ENCODE results near the gene TRERF1.

The TRERF1 gene

GRCh38 chr6:42359021-42359420, 92.7 kb downstream of the TRERF1 start:
- TF ChIP-seq CTCF (IDR thresholded peaks at IDR 0.05): no peak

DNA sequence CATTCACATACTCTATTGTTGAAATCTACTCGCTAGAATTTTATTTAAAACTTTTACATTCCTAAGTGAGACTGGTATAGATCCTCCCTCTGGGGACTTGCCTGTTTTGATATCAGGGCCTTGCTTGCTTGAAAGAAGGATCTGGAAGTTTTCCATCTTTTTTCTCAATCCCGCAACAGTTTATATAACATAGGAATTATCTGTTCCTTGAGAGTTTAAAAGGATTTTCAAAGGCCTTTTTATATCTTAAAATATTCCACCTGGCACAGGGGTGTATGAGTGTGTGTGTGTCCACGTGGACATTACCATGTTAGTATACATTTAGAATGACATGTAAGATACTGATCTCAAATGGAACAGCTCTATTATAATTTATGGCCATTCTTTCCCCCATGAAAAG, 96.3 kb downstream of the TRERF1 start:
- no peak for TF ChIP-seq CTCF (IDR thresholded peaks at IDR 0.05)

GRCh38 chr6:42354702-42355101, 97.0 kb downstream of the TRERF1 start:
- no peak for TF ChIP-seq CTCF (IDR thresholded peaks at IDR 0.05)

DNA sequence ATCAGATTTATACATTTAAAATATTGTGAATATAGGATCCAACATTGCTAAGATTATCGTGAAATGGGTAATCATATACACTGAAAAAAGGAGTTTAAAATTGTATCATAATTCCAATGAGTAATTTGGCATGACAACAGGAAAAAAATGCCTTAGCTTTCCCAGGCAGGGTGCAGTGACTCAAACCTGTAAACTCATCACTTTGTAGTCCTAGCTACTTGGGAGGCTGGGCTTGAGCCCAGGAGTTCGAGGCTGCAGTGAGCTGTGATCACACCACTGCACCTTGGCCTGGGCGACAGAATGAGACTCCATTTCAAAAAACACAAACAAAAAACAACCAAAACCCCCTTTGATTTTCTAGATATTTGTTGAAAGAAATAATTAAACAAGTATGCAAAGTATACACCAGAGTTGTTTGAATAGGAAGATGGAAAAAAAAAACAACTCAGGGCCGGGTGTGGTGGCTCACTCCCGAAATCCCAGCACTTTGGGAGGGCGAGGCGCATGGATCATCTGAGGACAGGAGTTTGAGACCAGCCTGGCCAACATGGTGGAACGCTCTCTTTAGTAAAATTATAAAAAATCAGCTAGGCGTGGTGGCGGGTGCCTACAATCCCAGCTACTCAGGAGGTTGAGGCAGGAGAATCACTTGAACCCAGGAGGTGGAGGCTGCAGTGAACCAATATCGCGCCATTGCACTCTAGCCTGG, 98.7 kb downstream of the TRERF1 start:
- no peak for TF ChIP-seq CTCF (IDR thresholded peaks at IDR 0.05)

DNA sequence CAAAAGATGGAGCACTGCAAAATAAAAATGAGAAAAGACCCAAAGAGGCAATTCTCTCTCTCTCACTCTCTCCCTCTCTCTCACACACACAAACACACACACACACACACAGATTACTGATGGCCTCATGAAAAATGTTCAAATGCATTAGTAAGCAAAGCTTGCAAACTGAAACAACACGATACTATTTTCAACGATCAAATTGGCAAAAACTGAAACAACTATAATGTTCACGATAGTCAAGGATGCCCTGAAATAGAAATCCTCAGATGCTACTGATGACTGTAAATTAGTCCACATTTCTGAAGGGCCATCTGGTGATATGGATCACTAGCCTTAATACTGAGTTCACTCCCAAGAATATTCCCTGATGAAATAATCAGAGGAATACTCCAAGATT, 100.8 kb downstream of the TRERF1 start:
- TF ChIP-seq CTCF (IDR thresholded peaks at IDR 0.05): no peak

DNA sequence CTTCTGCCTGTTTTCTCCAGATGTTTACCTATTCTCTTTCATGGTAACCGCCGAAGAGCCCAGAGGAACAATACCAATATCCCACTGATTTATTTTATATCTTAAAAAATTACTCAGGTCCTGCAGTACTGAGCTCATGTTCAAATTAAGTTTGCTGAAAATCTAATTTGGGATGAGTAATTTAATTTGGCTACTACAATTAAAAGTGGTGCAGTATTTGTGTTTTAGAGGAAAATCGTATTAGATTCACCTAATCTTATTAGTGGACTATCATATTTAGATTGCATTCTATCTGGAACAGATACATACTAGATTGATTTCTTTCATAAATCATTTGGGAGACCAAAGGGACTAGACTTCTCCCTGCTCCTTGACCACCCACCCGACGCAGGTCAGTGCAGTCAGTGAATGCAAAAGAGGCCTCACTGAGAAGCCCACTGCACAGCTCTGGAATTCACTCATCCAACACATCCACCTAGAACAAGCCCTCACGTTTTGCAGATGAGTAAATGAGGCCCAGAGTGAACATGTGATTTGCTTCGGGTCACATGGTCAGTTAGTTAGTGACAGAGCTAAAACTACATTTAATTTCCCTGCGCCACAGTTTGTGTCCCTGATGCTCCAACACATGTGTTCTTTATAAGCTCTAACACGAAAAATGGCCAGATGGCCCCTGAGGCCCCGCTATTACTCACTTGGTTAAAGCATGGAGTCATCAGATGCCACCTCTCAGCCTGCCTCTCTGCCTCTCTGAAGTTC, 101.8 kb downstream of the TRERF1 start:
- no peak for TF ChIP-seq CTCF (IDR thresholded peaks at IDR 0.05)

DNA sequence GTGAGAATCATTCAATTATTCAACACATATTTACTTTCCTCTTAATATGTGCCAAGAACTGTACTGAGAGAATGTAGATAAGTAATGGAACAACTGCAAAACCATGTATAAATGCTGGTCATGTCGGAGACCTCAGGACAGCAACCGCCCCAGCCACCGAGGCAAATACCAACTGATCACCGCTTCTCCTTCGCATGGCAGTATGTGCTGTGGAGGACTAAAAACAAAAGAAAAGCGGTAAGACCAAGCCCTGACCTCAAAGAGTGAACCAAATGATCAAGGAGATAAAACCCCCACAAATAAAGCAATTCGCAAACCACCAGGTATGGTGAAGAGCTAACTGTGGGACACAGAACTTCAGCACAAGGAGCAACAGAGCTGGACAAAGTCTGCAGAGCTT, 104.3 kb downstream of the TRERF1 start:
- no peak for TF ChIP-seq CTCF (IDR thresholded peaks at IDR 0.05)
